HG03571 (cell line): ENCODE measurements around the gene DMRT3.

Source experiments
- ATAC-seq: cut with Tn5 transposase; IDR thresholded peaks from one replicate; pipeline ENCODE4 v1.9.1; 2021; ENCODE audit not compliant: unreplicated experiment

Gene DMRT3

DNA sequence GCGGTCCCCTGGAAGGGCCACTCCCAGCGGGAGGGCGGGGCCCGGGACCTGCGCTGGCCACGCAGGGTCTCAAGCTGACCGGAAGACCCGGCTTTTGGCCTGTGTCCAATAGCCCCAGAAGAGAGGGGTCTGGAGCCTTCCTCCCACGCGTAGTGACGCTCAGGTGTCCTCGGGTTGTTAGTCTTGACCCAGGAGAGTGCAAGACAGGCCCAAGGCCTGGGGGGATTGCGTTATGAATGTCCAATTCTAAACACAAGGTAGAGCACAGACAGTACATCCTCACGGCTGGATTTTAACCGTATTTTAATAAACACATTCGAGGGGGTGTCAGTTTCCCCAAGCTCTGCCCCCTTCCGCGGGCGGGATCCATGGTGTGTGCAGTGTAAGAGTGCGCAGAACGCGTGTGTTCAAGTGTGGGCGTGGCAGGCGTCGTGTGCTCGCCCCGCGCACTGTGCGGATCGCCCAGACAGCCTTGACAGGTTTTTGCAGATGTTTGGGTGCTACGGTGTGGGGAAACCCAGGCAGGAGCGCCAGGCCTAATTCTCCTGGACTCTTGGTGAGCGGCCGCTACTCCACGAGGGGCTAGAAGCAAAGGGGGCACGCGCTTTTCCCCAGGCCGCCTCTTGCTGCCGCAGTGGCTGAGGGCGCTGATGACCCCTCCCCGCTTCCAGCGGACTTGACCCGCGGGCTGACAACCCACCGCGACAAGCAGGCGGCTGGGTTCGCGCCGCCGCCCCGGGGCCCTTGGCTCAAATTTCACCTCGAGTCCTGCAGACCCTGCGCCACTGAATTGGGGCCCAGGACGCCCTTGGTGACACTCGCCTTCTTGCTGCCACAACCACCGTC, 6.1 kb upstream of the DMRT3 start:
- ATAC-seq, result no peak

DNA sequence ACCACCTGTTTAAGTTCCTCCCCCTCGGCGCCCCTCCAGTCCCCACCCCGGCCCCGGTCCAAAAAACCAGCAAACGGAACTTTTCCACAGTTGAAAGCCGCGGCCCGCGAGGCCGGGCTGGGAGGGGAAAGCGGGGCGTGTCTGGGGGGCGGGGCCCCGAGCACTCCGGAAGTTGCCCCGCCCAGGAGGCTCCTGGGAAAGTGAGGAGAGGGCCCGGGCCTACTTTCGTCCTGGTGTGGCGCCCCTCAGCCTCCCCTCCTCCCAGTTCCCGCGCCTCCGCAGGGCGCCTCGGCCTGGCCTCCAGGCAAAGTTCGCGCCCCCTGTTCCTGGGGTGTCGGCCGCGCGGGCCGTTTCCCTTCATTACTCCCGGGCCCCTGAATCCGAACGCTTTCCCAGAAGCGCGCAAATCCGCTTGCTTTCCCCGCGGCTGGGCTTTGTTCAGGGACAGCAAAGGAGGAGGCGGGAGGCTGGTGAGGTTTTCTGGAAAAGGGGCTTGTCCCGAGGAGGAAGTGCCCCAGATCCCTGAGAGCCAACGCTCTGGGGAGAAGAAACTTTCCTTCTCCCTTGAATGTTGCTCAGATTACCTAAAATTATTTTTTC, 4.5 kb upstream of the DMRT3 start:
- no peak for ATAC-seq

DNA sequence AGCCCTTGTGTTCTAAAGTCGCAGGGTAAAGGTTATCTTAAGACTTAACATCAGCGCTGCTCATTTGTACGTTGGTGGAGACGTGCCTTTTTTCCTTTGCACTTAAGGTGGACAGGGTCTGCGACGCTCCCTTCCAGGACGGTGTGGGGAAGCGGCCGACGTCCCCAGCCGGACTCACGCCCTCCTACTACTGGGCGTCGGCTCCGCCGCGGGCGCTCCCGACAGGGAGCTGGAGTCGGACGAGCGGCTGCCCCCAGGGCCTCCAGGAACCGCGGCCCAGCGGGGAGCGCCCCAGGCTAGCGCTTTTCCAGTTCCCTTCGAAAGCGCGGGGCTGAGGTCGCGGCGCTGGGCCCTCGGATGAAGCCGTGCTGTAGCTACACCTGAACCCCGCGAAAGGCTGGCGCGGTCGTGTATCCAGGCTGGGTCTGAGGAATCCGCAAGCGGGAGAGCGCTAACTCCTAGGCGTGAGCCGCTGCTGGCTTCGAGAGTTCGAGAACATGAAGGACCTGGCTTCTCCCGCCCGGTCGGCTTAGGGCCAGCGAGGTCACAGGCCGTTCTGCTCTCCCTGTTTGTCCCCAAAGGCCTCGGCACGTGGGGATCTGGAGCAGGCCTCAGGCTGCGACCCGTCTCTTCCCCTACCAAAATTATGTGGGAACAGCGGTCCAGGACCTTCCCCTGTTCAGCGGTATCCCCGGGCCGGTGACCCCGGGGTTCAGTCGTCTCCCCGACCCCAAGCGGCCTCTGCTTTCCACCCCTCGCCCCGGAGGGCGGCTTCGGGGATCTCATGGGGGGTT, 3.8 kb upstream of the DMRT3 start:
- no peak for ATAC-seq

DNA sequence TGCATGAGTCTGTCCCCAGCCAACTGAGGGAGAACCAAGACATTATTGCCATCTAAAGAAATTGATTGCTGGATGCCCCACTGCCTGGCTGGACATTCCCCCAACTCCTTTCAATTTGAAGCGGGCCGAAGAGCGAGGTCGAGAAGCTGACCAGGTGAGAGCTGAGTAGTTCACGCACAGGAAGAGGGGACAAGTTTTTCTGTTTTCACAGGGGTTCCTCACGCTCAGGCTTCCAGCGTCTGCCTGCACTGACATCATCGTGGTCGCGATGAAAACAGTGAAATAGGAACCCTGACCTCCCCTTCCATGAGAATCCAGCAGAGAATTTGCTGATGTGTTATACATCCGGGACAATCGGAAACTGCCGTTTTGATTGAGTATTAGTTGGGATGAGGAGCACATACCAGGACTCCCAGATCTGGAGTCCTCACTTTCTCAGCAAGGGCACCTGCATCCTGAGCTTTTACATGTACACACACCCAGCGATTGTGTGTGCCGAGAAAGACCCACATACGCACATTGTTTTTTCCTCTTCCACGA, 3.1 kb upstream of the DMRT3 start:
- no peak for ATAC-seq

DNA sequence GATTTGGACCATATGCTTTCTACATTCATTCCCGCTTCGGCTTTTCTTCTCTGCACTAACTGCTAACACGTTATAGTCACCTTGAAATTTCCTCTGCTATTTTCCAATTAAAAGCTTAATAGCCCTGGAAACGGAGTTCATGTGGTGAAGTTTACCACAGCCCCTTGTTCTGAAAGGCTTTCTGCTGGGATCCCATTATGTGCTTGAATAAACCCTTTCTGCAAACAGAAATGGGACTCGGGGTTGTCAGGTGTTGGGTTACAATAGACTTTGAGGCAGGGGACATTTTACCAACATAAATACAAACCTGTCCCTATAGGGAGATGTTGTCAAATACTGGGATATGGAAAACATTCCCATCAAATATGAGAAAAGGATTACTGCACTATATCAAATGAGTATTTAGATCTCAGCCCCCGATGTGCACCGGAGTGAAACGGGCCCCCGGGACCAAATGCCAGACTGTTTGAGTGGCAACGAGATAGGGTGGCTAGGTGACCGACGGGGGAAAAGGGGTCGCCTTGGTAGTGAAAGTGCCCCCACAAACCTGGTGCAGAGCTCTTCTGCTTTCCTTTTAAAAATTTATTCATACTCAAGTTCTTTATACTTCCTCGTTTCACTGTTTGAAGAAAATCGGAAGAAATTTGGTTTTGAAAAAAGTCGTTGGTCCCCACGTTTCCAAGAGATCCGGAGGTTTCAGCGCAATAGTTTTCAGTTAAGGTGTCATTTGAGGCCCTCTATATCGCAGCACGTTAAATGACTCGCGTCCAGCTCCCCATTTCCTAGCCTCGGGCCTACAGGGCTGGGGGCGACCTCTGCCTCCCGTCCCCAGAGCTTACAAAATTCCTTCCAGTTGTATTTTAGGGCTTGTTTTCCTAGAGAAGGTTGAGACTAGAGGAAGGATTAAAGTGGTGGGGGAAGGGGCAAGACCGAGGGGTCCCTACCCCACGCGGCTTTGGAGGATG, 2.1 kb upstream of the DMRT3 start:
- no peak for ATAC-seq

DNA sequence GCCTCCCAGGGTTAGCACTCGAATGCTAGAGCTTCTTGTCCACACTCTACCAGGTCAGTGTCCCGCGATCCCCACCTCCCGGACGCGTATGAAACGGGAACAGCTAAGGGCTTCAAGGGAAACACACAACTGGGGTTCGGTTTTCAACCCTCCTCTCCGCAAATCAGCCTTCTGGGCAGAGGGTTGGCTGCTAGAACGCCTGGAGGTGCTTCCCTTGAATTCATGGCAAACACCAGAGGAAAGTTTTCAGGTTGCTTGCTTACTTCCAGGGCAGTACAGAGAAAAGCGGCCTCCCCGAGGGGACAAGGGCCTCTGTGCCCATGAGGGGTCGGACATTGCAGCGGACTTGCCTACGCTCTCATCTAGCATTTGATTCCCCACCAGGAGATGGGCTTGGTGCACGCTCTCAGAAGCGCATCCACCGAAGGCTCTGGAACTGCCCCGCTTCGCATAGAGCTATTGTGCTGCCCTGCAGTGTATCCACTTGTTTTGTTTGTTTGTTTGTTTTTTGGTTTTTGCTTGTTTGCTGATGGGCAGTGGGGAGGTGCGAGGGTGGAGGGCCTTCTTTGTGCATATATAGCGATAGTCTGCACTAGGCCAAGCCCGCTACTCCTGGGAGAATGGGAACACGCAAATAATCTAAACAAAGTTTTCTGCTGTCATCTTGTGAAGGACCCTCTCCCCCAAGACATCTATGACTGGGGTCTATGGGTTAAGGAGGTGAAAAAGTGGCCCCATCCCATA, 1.3 kb upstream of the DMRT3 start:
- no peak for ATAC-seq

DNA sequence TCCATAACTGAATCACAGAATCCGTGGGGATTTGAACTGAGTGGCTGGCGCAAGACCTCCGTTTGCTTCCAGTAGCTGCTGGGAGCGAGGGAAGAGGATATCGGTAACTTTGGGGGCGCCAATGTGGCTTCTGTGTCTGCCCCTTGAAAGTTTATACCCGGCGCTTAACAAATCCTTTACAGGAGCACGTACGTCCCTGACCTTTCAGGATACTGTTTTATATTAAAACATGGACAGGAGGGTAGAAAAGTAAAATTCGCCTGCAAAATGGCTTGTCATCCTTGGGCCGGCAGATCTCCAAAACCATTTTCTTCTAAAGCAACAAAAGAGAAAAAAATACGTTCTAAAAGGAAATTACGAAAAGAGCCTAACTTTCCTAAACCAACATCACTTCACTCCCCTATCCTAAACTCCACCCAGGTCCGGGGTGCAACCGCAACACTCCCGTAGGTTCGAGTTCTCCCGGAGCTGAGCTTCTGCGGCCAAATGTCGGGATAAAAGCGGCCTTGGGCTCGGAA, 656 bp upstream of the DMRT3 start:
- no peak for ATAC-seq

DNA sequence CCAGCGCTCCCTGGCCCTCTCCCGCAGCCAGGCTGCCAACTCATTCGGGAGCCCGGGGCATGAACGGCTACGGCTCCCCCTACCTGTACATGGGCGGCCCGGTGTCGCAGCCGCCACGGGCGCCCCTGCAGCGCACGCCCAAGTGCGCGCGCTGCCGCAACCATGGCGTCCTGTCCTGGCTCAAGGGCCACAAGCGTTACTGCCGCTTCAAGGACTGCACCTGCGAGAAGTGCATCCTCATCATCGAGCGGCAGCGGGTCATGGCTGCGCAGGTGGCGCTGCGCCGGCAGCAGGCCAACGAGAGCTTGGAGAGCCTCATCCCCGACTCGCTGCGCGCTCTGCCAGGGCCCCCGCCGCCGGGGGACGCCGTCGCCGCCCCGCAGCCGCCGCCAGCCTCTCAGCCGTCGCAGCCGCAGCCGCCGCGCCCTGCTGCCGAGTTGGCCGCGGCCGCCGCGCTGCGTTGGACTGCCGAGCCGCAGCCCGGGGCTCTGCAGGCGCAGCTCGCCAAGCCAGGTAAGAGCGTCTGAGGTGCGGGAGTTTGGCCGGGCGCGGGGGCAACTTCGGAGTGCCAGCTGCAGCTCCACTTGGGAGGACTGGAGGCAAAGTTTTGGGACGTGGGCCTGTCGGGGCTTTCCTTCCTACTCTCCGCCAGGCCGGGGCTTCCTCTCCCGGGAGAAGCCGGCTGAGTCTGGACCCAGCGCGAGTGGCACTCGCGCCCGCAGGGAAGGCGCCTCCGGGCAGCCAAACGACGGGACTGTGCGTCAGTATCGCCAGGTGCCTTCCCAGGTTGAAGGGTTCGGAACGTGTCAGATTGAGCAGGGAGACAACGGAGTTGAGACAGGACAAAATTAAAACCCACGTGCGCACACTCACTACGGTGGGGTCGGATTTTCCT, 735 bp downstream of the DMRT3 start:
- no peak for ATAC-seq

DNA sequence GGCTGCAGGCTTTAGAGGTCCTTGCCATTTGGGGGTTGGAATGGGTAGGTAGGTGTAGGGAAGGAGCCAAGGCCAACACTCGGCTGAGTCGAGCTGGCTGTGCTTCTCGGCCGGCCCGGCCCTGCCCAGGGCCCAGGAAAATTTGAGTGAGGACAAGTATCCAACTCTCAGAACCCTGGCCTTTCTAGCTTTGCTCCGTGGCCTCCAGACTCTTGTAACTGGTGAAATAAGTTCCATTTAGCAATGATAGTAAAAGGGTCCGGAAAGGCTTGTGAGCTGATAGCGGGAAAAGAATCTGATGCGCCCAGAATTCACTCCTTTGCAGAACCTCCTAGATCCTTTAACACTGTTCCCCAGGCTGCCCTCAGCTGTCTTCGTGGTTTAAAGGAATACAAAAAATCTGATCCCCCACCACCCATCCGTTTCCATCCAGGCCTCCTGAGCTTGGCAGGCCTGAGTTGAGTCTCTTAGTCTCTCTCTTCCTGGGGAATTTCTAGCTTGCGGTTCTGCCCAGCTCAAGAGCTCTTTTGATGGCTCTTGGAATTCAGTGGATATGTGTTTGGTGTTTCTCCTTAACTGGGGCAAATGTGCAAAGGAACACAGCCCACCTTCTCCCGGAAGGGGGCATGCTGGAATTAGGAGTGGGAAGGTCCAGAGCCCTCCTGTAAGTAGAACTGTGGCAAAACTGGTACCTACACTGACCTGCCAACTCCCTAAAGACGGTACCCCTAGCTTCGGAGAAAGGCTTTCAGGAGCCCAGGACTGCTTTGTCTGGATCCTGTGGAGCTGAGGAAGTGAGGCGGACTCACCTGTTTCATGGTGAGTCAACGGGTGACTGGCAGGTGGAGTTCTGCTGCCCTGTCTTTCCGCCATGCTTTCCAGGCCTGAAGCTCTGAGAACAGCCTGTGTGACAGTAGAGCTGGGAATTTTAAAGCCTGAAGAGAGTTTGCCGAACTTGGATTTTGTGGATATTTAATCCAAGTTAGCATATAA, 1.7 kb downstream of the DMRT3 start:
- no peak for ATAC-seq

DNA sequence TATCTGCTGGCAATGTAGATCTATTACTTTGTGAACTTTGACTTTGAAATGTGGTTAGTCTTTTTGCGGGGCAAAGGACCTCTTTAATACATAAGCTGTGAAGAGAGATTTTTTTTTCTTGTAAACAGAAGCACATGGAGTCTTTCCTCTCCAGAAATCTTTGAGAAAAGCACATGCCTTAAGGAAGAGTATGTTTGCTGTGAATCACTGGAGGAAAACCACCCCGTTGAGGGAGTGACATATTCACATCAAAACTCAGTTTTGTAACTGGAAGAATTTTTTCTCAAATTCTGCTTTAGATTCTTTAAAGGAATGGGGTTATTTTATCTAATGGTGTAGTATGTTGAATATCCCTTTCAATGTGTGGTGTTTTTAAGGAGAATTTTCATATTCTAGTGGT, 3.5 kb downstream of the DMRT3 start:
- ATAC-seq, result no peak

DNA sequence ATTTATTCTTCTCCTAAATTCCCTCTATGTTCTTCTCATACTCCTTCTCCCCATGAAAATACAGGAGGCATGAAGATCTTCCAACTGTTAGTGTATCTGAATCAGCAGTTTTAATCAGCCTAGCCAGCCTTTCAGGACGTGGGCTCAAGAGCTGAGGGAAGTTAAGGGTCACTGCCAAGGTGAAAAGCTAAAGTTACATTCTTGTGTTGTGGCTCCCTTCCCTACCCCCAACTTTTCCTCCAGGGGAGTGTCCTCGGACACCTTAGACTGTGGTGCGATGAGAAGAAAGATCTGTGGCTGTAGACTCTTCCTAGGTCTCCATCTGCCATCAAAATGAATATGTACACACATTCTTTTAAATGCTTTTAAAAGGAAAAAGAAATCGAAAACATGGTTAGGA, 4.2 kb downstream of the DMRT3 start:
- ATAC-seq, result no peak

DNA sequence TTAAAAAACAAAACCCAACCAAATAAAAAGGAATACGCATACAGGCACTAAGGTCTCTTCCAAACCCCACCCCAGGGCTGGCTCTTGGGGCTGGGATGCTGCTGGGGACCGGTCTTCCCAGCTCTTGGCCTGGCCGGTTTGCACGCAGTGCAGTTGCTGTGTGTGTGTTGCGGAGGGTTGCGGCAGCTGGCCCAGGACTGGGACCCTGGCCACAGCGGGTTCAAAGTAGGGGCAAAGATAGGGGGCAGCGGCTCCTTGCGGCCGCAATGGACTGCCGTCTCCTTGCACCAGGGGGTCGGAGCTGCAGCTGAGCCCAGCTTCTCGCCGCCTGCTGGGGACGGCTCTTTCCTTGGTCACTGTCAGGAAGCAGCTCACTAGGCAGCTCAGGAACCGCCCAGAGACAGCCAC, 5.0 kb downstream of the DMRT3 start:
- no peak for ATAC-seq

DNA sequence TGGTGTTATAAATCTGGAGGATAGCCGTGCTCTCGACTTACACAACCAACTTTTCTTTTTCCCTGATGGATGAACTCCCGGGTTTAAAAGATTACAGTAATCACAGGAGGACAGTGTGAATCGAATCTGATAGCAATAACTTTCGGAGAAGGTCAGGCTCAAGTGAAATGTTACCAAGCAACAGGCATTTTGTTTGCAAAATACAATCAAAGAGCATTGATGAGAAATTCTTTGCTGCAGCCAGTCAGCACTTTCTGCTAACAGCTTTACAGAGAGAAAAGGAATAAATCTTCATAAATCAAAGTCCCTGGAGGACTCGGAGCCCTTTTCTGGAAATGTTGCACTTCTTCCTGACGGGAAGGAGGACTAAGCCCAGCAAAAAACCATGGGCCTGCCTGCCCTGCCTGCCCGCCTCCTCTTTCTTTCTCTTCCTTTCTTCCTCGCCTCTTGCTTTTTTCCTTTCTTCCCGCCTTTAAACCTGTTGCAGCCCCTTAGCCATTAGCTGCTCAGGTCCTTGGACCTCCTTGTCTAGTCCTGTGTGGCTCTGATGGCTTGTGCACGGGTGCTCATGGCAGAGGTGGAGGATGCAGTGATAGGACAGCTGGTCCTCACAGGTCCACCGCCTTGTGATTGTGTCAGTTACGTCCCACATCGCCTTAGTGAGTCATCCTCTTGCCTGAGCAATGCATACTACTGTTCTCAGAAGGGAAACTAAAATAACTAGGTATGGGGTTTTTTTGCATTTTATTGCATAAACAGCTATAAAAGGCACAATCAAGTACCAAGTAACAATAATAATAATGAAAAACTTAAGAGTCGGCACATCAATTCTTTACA, 6.2 kb downstream of the DMRT3 start:
- ATAC-seq, result no peak

DNA sequence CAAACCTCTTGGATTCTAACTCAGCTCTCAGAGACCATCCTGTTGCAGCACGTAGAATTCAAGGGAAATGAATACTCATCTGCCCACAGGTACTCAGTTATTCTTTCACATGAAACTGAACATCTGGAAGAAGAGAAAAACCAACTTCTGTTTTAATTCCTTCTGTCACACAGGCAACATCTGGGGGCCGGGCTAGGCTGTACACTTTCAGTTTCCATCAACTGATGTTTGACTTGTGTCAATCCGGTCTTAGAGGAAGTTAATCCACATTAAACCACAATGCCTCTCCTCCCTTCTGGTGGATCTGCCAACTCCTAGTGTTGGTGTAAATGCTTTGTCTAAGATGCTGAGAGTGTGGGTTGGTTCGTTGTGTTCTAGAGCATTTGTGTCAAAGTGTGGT, 17.6 kb downstream of the DMRT3 start:
- ATAC-seq, result no peak

DNA sequence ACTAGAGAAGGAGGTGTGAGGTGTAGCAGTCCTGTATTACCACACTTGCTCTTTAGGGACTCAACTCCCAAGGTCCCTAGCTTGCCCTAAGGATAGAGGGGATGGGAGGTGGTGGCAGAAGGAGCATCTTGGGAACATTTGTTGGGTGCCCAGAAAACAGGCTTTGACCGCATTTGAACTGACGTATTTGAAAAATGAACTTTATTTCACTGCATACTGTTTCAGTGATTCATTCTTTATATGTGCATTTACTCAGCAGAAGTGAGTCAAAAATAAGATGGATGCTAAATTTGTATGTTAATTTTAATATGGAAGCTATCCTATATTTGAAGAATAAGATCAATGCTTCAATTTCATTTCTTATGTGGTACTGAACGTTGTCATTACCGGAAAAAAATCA, 18.7 kb downstream of the DMRT3 start:
- no peak for ATAC-seq

DNA sequence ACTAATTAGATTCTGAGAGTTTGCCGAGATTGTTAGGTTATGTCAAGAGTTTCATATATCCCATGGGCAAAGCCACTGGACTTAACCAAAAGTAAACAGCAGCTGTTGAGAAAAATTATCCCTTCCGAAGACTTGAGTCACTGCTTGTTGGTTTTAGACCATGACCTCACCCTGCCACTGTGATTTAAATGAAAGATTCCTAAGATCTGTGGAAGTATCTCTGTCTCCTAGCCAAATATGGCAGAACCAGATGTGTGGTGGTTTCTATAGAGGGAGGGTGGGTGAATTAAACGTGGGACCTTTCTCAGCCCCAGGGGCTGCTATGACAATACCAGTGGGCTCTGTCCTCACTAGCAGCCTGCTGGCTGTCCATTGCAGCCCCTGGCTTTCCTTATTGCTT, 19.3 kb downstream of the DMRT3 start:
- ATAC-seq, result no peak
